Stimulated activated CD4-positive, alpha-beta T cell treated with anti-CD3 and anti-CD28 coated beads, Interleukin-2, amount 100 ng/mL, for 48 hours (primary cell): Measurements from ENCODE around the gene RAD23A.

Experiments
- DNase-seq, 2 donors: peaks; one replicate each; pipeline ENCODE4 v3.0.0-alpha.2; 2020

RAD23A gene

GRCh38 chr19:12985049-12985776, 39.6 kb downstream of the RAD23A start:
- no peak for DNase-seq

GRCh38 chr19:12986726-12987125, 41.1 kb downstream of the RAD23A start:
- no peak for DNase-seq

- DNase-seq = no peak
Observed at GRCh38 chr19:12987190-12987589, 41.5 kb downstream of the RAD23A start.

- DNase-seq = no peak
Observed at GRCh38 chr19:12987781-12988180, 42.1 kb downstream of the RAD23A start.

- DNase-seq = no peak
Observed at GRCh38 chr19:12990431-12990830, 44.8 kb downstream of the RAD23A start.

GRCh38 chr19:12990853-12991252, 45.2 kb downstream of the RAD23A start:
- no peak for DNase-seq

- no peak for DNase-seq
Observed at GRCh38 chr19:12991296-12991695, 45.6 kb downstream of the RAD23A start.

GRCh38 chr19:12992729-12993128, 47.1 kb downstream of the RAD23A start:
- no peak for DNase-seq

- DNase-seq = no peak
Observed at GRCh38 chr19:12993562-12993961, 47.9 kb downstream of the RAD23A start.

GRCh38 chr19:12994701-12995595, 49.3 kb downstream of the RAD23A start, which contains the start of gene NFIX:
TSS of gene NFIX (plus strand) at chr19:12995475. CDS start at chr19:12995838, 363 bp downstream.
- peak; percentile 43 to 49 for DNase-seq

- no peak for DNase-seq
Observed at GRCh38 chr19:12995596-12996405, 50.1 kb downstream of the RAD23A start.

- no peak for DNase-seq
Observed at GRCh38 chr19:12996406-12997094, 50.9 kb downstream of the RAD23A start.

GRCh38 chr19:12997179-12997966, 51.7 kb downstream of the RAD23A start:
- DNase-seq = no peak

- no peak for DNase-seq
Observed at GRCh38 chr19:12997967-12998940, 52.6 kb downstream of the RAD23A start.

GRCh38 chr19:13001166-13001501, 55.5 kb downstream of the RAD23A start:
- DNase-seq = no peak

- DNase-seq = no peak
Observed at GRCh38 chr19:13001502-13002165, 56.0 kb downstream of the RAD23A start.

- DNase-seq = no peak
Observed at GRCh38 chr19:13002166-13002898, 56.7 kb downstream of the RAD23A start.

- no peak for DNase-seq
Observed at GRCh38 chr19:13003081-13003480, 57.4 kb downstream of the RAD23A start.
